Panc1 (cell line): ENCODE measurements around the gene MADD. TPM values are rescaled to one million over a fixed set of nuclear protein-coding genes. Genes with fewer than 3 reads are reported as not detected.

ENCODE experiments used
- ATAC-seq: fragments of 200-7000 bp; cut with Tn5 transposase; 2 replicates; pipeline ENCODE4 v1.9.1; 2020; ENCODE audit warnings: mild to moderate bottlenecking, moderate library complexity
- BruUV-seq: library from RNA; stranded (reverse); fragments of 400-500 nt; replicated peaks from 2 replicates; lab custom pipeline; 2021; lab: Mats Ljungman, UMichigan
- CTCF ChIA-PET: fragments of 300-600 bp; sonication (Branson Sonifier 250); formaldehyde crosslinking; loops from one replicate; lab custom pipeline; 2022; ENCODE audit warnings: antibody characterized with exemption; lab: Charles Lee
- POLR2A ChIA-PET: fragments of 300-600 bp; sonication (Branson Sonifier 250); formaldehyde crosslinking; loops from one replicate; lab custom pipeline; 2022; ENCODE audit warnings: antibody characterized with exemption; lab: Charles Lee
- DNase-seq: peaks from one replicate; pipeline ENCODE4 v3.0.0-alpha.2; 2010; ENCODE audit warnings: low read depth, low spot score
- H3K27ac ChIP-seq: 2 replicates; pipeline ENCODE4 v1.5.1; 2011; ENCODE audit warnings: mild to moderate bottlenecking, low read length, inconsistent platforms
- H3K27me3 ChIP-seq: fragments of 200-500 bp; sonication (Bioruptor generic); 2 replicates; pipeline ENCODE4 v1.6.0; 2014; ENCODE audit warnings: low read length, inconsistent platforms; ENCODE audit not compliant: control insufficient read depth, insufficient read depth
- H3K36me3 ChIP-seq: fragments of 200-500 bp; sonication (Bioruptor generic); 2 replicates; pipeline ENCODE4 v1.5.1; 2014; ENCODE audit warnings: inconsistent platforms, mild to moderate bottlenecking, low read length, moderate library complexity; ENCODE audit not compliant: control insufficient read depth, insufficient read depth
- H3K4me1 ChIP-seq: 2 replicates; pipeline ENCODE4 v1.5.1; 2011; ENCODE audit warnings: inconsistent platforms, mild to moderate bottlenecking, low read length, moderate library complexity; ENCODE audit not compliant: control insufficient read depth, insufficient read depth
- H3K4me3 ChIP-seq, 2 experiments: 2 replicates each; pipeline ENCODE4 v1.5.1; 2011 to 2012; ENCODE audit warnings: low read depth in 2 of 2, low read length in 2 of 2, mild to moderate bottlenecking in 2 of 2, inconsistent platforms in 1 of 2, moderate library complexity in 1 of 2
- H3K9me3 ChIP-seq: fragments of 200-500 bp; sonication (Bioruptor generic); 2 replicates; pipeline ENCODE4 v1.5.1; 2014; ENCODE audit warnings: low read depth, mild to moderate bottlenecking, inconsistent platforms, low read length, moderate library complexity; ENCODE audit not compliant: control insufficient read depth, insufficient read depth
- POLR2AphosphoS5 ChIP-seq: IDR thresholded peaks from 2 replicates; pipeline ENCODE4 v1.6.1; 2012; ENCODE audit warnings: mild to moderate bottlenecking, low read depth, low read length, moderate library complexity
- SIN3A ChIP-seq: IDR thresholded peaks from 2 replicates; pipeline ENCODE4 v1.6.1; 2012; ENCODE audit warnings: low read depth, mild to moderate bottlenecking, low read length, moderate library complexity, borderline replicate concordance; ENCODE audit not compliant: insufficient read depth
- TCF7L2 ChIP-seq: IDR thresholded peaks from 2 replicates; pipeline ENCODE4 v1.6.1; 2011; ENCODE audit warnings: mild to moderate bottlenecking, low read depth, low read length, inconsistent platforms
- in situ Hi-C: cut with HindIII; loops from 2 replicates; pipeline ENCODE4 v1.10.0; 2016; ENCODE audit warnings: low sequenced_read_pairs, low pct_unique_long_range_greater_than_20kb
- intact Hi-C: fragments of 100-400 bp; cut with micrococcal nuclease; formaldehyde crosslinking; loops from one replicate; pipeline ENCODE4 v1.10.0; 2022; ENCODE audit not compliant: unreplicated experiment
- total RNA-seq: library from RNA; stranded (reverse); gene quantifications from one replicate; pipeline ENCODE4 v1.2.1, GENCODE V29; 2021; ENCODE audit not compliant: unreplicated experiment
- TF ChIP-seq, protein P1 (sequence below): fragments of 450-650 bp; IDR thresholded peaks from 2 replicates; pipeline ENCODE4 v1.5.1; 2017; ENCODE audit warnings: mild to moderate bottlenecking
- TF ChIP-seq, protein P2 (sequence below), 2 experiments: IDR thresholded peaks; 2 replicates each; pipeline ENCODE4 v1.6.1; 2011 to 2012; ENCODE audit warnings: low read depth in 2 of 2, control low read depth in 1 of 2, low read length in 1 of 2, mild to moderate bottlenecking in 1 of 2, moderate library complexity in 1 of 2; ENCODE audit not compliant: insufficient read depth in 1 of 2

Gene MADD
- total RNA-seq, 1 experiment from 2014 or later = 51.1 TPM

- Histone ChIP-seq H3K4me1 (no peaks in the 10 kb centered on the region), H3K36me3 (peaks cover 11% of the 10 kb centered on the region), H3K4me3 (no peak overlapping the region), H3K27ac (no peak overlapping the region), H3K27me3 (no peaks in the 10 kb centered on the region), H3K9me3 (no peaks in the 10 kb centered on the region)
- no TSS peak for BruUV-seq
- TF ChIP-seq POLR2AphosphoS5 (no peak), SIN3A (no peak), TCF7L2 (no peak)
- TF ChIP-seq, protein P1, sequence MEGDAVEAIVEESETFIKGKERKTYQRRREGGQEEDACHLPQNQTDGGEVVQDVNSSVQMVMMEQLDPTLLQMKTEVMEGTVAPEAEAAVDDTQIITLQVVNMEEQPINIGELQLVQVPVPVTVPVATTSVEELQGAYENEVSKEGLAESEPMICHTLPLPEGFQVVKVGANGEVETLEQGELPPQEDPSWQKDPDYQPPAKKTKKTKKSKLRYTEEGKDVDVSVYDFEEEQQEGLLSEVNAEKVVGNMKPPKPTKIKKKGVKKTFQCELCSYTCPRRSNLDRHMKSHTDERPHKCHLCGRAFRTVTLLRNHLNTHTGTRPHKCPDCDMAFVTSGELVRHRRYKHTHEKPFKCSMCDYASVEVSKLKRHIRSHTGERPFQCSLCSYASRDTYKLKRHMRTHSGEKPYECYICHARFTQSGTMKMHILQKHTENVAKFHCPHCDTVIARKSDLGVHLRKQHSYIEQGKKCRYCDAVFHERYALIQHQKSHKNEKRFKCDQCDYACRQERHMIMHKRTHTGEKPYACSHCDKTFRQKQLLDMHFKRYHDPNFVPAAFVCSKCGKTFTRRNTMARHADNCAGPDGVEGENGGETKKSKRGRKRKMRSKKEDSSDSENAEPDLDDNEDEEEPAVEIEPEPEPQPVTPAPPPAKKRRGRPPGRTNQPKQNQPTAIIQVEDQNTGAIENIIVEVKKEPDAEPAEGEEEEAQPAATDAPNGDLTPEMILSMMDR = no peak
- TF ChIP-seq, protein P2, sequence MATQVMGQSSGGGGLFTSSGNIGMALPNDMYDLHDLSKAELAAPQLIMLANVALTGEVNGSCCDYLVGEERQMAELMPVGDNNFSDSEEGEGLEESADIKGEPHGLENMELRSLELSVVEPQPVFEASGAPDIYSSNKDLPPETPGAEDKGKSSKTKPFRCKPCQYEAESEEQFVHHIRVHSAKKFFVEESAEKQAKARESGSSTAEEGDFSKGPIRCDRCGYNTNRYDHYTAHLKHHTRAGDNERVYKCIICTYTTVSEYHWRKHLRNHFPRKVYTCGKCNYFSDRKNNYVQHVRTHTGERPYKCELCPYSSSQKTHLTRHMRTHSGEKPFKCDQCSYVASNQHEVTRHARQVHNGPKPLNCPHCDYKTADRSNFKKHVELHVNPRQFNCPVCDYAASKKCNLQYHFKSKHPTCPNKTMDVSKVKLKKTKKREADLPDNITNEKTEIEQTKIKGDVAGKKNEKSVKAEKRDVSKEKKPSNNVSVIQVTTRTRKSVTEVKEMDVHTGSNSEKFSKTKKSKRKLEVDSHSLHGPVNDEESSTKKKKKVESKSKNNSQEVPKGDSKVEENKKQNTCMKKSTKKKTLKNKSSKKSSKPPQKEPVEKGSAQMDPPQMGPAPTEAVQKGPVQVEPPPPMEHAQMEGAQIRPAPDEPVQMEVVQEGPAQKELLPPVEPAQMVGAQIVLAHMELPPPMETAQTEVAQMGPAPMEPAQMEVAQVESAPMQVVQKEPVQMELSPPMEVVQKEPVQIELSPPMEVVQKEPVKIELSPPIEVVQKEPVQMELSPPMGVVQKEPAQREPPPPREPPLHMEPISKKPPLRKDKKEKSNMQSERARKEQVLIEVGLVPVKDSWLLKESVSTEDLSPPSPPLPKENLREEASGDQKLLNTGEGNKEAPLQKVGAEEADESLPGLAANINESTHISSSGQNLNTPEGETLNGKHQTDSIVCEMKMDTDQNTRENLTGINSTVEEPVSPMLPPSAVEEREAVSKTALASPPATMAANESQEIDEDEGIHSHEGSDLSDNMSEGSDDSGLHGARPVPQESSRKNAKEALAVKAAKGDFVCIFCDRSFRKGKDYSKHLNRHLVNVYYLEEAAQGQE (IDR thresholded peaks at IDR 0.05; ENCODE audit: insufficient read depth in 1 of 2, low read depth in 2 of 2, low read length in 1 of 2) = no peak
- intact Hi-C loops = no loop called here
- in situ Hi-C loops = no loop called here
- POLR2A ChIA-PET = no interaction called here
- DNase-seq = no peak
- no peak for ATAC-seq
- CTCF ChIA-PET = no interaction called here
These were observed 25.5 kb downstream of the MADD start for GRCh38 chr11:47295385-47295784.

- ATAC-seq (no peak), DNase-seq (no peak)
- H3K36me3 ChIP-seq = peaks cover 11% of the 10 kb centered on the region
- no peak overlapping the region for H3K4me3 ChIP-seq
- no TSS peak for BruUV-seq
- H3K27me3 ChIP-seq = no peaks in the 10 kb centered on the region
- intact Hi-C loops = no loop called here
- H3K27ac ChIP-seq = no peak overlapping the region
- TF ChIP-seq SIN3A (no peak), POLR2AphosphoS5 (no peak), TCF7L2 (no peak)
- TF ChIP-seq, protein P2 (IDR thresholded peaks at IDR 0.05; ENCODE audit: insufficient read depth in 1 of 2, low read depth in 2 of 2, low read length in 1 of 2) = no peak
- TF ChIP-seq, protein P1 = no peak
- no peaks in the 10 kb centered on the region for H3K4me1 ChIP-seq
- H3K9me3 ChIP-seq = no peaks in the 10 kb centered on the region
- ChIA-PET CTCF (no interaction called here), POLR2A (no interaction called here)
- in situ Hi-C loops = no loop called here
These were observed 26.1 kb downstream of the MADD start for GRCh38 chr11:47296045-47296444.
